Mucosa of gallbladder (tissue), 1 donor: Measurements from ENCODE around the gene PHLDA2. TPM values are rescaled to one million over a fixed set of nuclear protein-coding genes. Genes with fewer than 3 reads are reported as not detected.
A peak's percentile ranks its signal among the peaks of the same experiment; 100 is the strongest.
"Not testable (repeated sequence)": the region's sequence is repeated elsewhere in the genome, so short reads cannot be mapped to it uniquely, and the experiment has no call there.

Source experiments
- DNase-seq: peaks from one replicate; pipeline ENCODE4 v3.0.0-alpha.2; 2020; ENCODE audit warnings: low spot score
- total RNA-seq: library from RNA; stranded (reverse); gene quantifications from one replicate; pipeline ENCODE4 v1.2.1, GENCODE V29; 2021
- donor health status: DM: no; HTN: no; CAD: no.

PHLDA2 gene
- total RNA-seq, 1 donor from 2014 or later: 38.7 TPM

DNA sequence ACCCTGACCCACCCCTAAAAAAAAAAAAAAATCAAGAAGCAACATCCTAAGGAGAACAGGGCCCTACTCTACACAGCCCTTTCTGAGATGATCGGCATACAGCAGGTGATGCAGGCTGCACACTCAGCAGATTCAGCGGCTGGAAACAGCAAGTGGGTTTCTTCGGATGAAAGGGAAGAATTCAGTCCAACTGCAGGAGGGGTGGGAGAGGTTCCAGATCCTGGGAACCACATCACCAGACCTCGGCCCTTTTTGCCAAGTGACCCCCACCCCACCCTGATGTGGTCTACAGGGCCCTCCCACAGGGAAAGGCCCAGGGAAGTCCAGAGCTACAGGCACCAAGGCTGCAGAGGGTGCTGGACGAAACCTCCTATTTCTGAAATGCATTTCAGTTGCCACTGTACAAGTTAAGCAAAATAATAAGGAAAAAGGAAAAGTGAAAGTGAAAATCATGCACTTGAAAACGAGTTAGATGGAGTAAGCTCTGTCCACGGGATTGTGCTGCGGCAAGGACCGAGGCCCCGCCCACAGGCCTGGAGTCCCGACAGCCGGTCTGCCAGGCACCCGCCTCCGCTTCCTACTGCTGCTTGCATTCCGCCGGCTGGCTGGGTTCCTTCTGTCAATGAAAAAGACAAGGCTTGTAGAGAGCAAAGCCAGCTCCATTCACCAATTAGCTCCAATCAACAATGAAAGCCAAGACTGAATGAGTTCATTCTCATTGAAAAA lies 16.0 kb upstream of the PHLDA2 start:
- DNase-seq: peak; percentile 92

DNA sequence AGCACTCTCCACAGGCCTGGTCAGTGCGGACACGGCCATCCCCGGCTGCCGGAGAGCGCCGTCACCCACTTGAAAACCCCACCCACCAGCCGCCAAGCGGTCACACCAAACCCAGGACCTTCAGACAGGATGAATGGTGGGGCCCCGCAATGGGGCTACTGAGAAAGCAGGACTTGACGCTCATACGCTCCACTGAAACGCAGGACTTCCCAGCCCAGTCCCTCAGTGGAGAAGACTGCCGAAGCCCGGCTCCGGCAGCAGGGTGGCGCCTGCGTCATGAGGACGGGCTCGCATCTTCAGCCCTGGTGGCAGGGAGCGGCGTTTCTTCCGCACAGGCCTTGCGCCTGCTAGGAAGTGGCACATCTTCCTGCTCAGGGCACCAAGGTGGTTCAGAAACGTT lies 15.3 kb upstream of the PHLDA2 start:
- DNase-seq: no peak

GRCh38 chr11:2943711-2944118 lies 14.5 kb upstream of the PHLDA2 start:
- peak; percentile 70 for DNase-seq

DNA sequence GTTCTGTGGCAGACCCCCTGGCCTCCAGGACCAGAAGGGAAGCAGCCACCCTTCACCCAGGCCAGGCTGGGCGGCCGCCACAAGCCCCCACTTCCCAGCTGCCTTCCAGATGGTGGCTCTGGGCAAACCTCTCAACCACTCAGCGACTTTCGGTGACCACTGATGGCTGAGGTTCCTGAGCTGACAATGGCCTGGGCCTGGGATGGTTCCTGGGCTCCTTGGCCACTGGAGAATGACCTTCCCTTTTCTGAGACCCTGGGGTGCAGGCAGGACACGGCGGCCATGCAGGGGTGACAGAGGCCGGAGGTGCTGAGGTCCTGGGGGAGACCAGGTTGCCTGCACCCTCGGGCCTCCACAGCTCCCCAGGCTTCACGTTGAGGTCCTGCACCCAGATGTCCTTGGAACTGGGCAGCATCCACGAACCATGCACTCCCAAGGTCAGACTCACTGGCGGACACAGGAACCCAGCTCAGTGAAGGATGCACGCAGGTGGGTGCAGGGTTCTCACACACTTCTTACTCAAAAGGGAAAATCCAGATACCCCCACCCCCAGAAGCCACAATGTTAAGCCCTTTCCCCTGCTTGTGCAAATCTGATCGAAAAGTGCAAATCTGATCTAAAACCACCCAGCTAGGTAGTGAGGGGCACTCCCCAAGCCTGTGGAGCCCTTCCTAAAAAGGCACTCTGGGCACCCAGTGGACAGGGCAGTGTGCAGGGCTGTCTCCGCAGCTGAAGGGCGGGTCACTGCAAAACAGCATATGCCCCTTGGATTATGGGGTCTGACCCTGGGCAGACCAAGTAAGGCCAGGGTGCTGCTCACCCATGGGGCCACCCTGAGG lies 13.9 kb upstream of the PHLDA2 start:
- no peak for DNase-seq

GRCh38 chr11:2942447-2942846 lies 13.2 kb upstream of the PHLDA2 start:
- no peak for DNase-seq

- DNase-seq: peak; percentile 73
Measured at GRCh38 chr11:2940921-2941821, 12.0 kb upstream of the PHLDA2 start.

GRCh38 chr11:2940147-2940920 lies 11.1 kb upstream of the PHLDA2 start:
- peak; percentile 80 for DNase-seq

GRCh38 chr11:2938458-2939418 lies 9.5 kb upstream of the PHLDA2 start:
- not testable (repeated sequence) for DNase-seq

DNA sequence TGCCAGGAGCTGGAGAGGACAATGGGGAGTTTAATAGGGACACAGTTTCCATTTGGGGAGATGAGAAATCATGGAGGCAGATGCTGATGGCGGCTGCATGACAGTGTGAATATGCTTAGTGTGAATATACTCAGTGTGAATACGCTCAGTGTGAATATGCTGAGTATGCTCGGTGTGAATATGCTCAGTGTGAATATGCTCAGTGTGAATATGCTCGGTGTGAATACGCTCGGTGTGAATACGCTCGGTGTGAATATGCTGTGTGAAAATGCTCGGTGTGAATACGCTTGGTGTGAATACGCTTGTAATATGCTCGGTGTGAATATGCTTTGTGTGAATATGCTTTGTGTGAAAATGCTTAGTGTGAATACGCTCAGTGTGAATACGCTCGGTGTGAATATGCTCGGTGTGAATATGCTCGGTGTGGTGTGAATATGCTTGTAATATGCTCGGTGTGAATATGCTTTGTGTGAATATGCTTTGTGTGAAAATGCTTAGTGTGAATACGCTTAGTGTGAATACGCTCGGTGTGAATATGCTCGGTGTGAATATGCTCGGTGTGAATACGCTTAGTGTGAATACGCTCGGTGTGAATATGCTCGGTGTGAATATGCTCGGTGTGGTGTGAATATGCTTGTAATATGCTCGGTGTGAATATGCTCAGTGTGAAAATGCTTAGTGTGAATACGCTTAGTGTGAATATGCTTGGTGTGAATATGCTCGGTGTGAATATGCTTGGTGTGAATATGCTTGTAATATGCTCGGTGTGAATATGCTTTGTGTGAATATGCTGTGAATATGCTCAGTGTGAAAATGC lies 8.6 kb upstream of the PHLDA2 start:
- DNase-seq: not testable (repeated sequence)

DNA sequence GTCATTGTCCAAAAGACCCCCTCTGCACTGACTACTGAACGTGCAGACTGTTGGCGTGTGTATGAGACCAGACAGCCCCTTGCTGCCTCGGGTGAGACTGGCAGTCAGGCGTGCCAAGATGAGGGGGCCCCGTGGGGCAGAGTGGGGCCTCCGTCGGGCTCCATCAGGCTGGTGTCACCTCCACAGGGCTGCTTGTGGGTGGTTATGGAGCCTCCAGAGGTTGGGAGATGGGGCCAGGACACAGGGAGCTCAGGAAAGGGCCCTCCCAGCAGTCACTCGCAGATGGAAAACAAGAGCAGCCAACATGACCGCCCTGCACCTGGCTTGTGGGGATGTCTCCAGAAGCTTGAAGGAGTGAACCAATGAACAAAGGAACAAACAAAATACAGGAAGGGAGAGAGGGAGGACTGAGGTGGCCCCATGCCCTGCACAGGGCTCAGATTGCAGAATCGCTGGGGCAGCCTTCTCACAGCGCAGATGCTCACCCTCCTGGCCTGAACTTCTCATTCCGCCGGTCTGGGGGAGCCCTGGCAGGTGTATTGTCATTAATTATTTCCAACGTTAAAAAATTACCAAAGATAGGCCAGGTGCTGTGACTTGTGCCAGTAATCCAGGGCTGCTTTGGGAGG lies 5.5 kb upstream of the PHLDA2 start:
- no peak for DNase-seq

DNA sequence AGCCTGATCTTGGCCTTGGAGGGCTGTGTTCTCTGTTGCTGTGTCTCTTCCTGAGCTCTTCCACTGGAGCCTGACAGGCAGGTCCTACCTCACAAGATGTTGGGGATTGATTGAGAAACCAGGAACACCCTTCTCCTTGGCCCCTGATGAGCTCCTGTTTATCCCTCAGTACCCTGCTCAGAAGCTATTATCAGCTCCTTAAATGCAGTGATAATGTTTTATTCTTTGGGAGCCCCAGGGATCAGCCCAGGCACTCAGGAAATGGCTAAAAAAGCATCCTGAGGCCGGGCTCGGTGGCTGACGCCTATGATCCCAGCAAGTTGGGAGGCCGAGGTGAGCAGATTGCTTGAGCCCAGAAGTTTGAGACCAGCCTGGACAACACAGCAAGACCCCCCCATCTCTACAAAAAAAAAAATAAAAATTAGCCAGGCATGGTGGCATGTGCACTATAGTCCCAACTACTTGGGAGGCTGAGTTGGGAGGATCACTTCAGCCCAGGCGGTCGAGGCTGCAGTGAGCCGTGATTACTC lies 4.9 kb upstream of the PHLDA2 start:
- DNase-seq: no peak

GRCh38 chr11:2933375-2934020 lies 4.3 kb upstream of the PHLDA2 start:
- DNase-seq: peak; percentile 75

DNA sequence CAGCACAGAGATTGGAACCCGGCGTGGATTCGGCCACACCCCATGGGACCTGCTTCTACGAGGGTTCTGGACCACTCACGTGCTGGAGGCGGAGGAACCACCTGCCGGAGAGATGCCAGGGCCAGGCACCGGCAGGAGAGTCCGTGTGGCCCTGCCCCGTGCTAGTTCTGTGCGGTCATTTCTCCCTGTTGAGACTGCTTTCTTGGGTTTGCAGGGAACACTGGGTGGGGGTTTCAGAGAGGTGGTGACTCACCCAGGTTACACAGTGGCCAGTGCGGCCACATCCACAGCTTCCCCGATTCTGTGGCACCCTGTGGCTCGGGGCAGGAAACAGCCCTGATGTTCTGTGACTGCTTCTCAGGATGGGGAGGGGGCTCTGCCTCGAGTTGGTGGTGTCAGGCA lies 3.6 kb upstream of the PHLDA2 start:
- DNase-seq: no peak

GRCh38 chr11:2931771-2932738 lies 2.8 kb upstream of the PHLDA2 start:
- no peak for DNase-seq

GRCh38 chr11:2931420-2931746 lies 2.2 kb upstream of the PHLDA2 start:
- no peak for DNase-seq

GRCh38 chr11:2930704-2931419 lies 1.6 kb upstream of the PHLDA2 start:
- peak; percentile 74 for DNase-seq
